K562 (cell line): ENCODE measurements around the gene FPGS. TPM values are rescaled to one million over a fixed set of nuclear protein-coding genes. Genes with fewer than 3 reads are reported as not detected.

Experiments used
- ARID2 ChIP-seq: fragments of 450-650 bp; IDR thresholded peaks from 2 replicates; pipeline ENCODE4 v1.6.1; 2017; ENCODE audit warnings: antibody characterized with exemption, mild to moderate bottlenecking
- CGGBP1 ChIP-seq: fragments of 250-450 bp; sonication (Bioruptor Pico); IDR thresholded peaks from 2 replicates; pipeline ENCODE4 v1.9.0; 2021; ENCODE audit warnings: mild to moderate bottlenecking
- CREB3L1 ChIP-seq: fragments of 450-650 bp; IDR thresholded peaks from 2 replicates; pipeline ENCODE4 v1.6.1; 2014; ENCODE audit warnings: low read depth, mild to moderate bottlenecking, moderate library complexity, borderline replicate concordance
- EHMT2 ChIP-seq: fragments of 450-650 bp; IDR thresholded peaks from 2 replicates; pipeline ENCODE4 v1.6.1; 2018; ENCODE audit warnings: antibody characterized with exemption
- HIVEP1 ChIP-seq: fragments of 250-450 bp; sonication (Bioruptor Pico); IDR thresholded peaks from 2 replicates; pipeline ENCODE4 v1.4.0; 2020; ENCODE audit warnings: mild to moderate bottlenecking
- IRF2 ChIP-seq: sonication (generic); formaldehyde crosslinking; IDR thresholded peaks from 2 replicates; pipeline ENCODE4 v1.8.1; 2022; ENCODE audit warnings: mild to moderate bottlenecking, missing genetic modification reagents
- KLF13 ChIP-seq: fragments of 450-650 bp; IDR thresholded peaks from 2 replicates; pipeline ENCODE4 v1.6.1; 2016; ENCODE audit warnings: missing genetic modification characterization, low read depth, mild to moderate bottlenecking, missing compliant biosample characterization, moderate library complexity, borderline replicate concordance
- KLF16 ChIP-seq: IDR thresholded peaks from 2 replicates; pipeline ENCODE4 v1.6.1; 2016; ENCODE audit warnings: antibody characterized with exemption
- MAFG ChIP-seq: fragments of 450-650 bp; conservative IDR thresholded peaks from 2 replicates; pipeline ENCODE4 v1.6.1; 2016; ENCODE audit warnings: missing genetic modification characterization, missing compliant biosample characterization
- MAFK ChIP-seq: IDR thresholded peaks from 2 replicates; pipeline ENCODE4 v1.6.1; 2011; ENCODE audit warnings: low read length, improper control_type of control experiment
- NBN ChIP-seq: fragments of 450-650 bp; IDR thresholded peaks from 2 replicates; pipeline ENCODE4 v1.6.1; 2016; ENCODE audit warnings: low read depth, mild to moderate bottlenecking
- NR2C1 ChIP-seq, 2 experiments: fragments of 450-650 bp; IDR thresholded peaks; 2 replicates each; pipeline ENCODE4 v1.6.1; 2017; ENCODE audit warnings: mild to moderate bottlenecking in 2 of 2, antibody characterized with exemption in 1 of 2, inconsistent platforms in 1 of 2, missing compliant biosample characterization in 1 of 2, missing genetic modification characterization in 1 of 2
- NR4A1 ChIP-seq, 2 experiments: fragments of 250-450 bp in 1 of 2; fragments of 450-650 bp in 1 of 2; sonication (Bioruptor Pico) in 1 of 2; IDR thresholded peaks; 2 replicates each; pipeline versions ENCODE4 v1.4.0 to v1.6.1; 2016 to 2020; ENCODE audit warnings: mild to moderate bottlenecking in 2 of 2, missing compliant biosample characterization in 1 of 2, missing genetic modification characterization in 1 of 2, moderate library complexity in 1 of 2
- NRF1 ChIP-seq, 2 experiments: fragments of 450-650 bp; IDR thresholded peaks in 1 of 2; conservative IDR thresholded peaks in 1 of 2; 2 replicates each; pipeline ENCODE4 v1.6.1; 2014; ENCODE audit warnings: mild to moderate bottlenecking in 2 of 2
- PYGO2 ChIP-seq: fragments of 450-650 bp; IDR thresholded peaks from 2 replicates; pipeline ENCODE4 v1.6.1; 2016; ENCODE audit warnings: mild to moderate bottlenecking, missing genetic modification characterization, moderate library complexity, missing compliant biosample characterization
- SPI1 ChIP-seq: IDR thresholded peaks from 2 replicates; pipeline ENCODE4 v1.6.1; 2011; ENCODE audit warnings: low read depth, low read length, control low read depth, borderline replicate concordance
- UBTF ChIP-seq, 2 experiments: IDR thresholded peaks; 2 replicates each; pipeline ENCODE4 v1.6.1; 2012; ENCODE audit warnings: improper control_type of control experiment in 2 of 2, low read depth in 2 of 2, low read length in 2 of 2, borderline replicate concordance in 1 of 2
- VEZF1 ChIP-seq: fragments of 200-800 bp; sonication (Bioruptor generic); IDR thresholded peaks from 2 replicates; pipeline ENCODE4 v1.6.1; 2017; ENCODE audit warnings: missing genetic modification characterization, missing compliant biosample characterization
- ZBTB43 ChIP-seq: sonication (generic); formaldehyde crosslinking; IDR thresholded peaks from 2 replicates; pipeline ENCODE4 v1.8.0; 2023; ENCODE audit warnings: mild to moderate bottlenecking, missing genetic modification reagents
- ZNF239 ChIP-seq: fragments of 250-450 bp; sonication (Bioruptor Pico); IDR thresholded peaks from 2 replicates; pipeline ENCODE4 v1.4.0; 2020; ENCODE audit warnings: mild to moderate bottlenecking
- ZNF316 ChIP-seq: fragments of 450-650 bp; IDR thresholded peaks from 2 replicates; pipeline ENCODE4 v1.6.1; 2016
- polyA plus RNA-seq, 8 experiments: library from polyadenylated mRNA; depleted of rRNA in 4 of 8; stranded (reverse) in 5 of 8; unstranded in 3 of 8; fragments of >200 nt; fragmentation: Nextera tagmentation in 2 of 8; fragmentation: Illumina TruSeq in 1 of 8; extraction: Ambion mirVana in 2 of 8; extraction: Trizol in 1 of 8; gene quantifications; 2 replicates each; pipeline versions ENCODE4 v1.2.1 to v1.2.3, GENCODE V29; 2011 to 2014; ENCODE audit warnings: inconsistent platforms in 1 of 8, missing spikeins in 1 of 8
- total RNA-seq, 7 experiments: library from RNA; depleted of rRNA in 6 of 7; stranded (reverse); fragments of >200 nt in 6 of 7; fragmentation: Illumina TruSeq in 2 of 7; extraction: Trizol in 2 of 7; gene quantifications; 2 replicates each; pipeline versions ENCODE4 v1.2.1 to v1.2.3, GENCODE V29; 2011 to 2021; ENCODE audit warnings: low replicate concordance in 1 of 7

Gene FPGS
- total and polyA plus RNA-seq, 9 of the 15 experiments (the other 6 are each of a cell fraction or from before 2014, with no cell fraction given), result 0.84 to 86.4 (median 59.2) TPM

- TF ChIP-seq CREB3L1 (peak; percentile 52; the same call in 1 of the 2 replicates), MAFG (tag) (no peak), KLF16 (no peak), IRF2 (CRISPR knock-in tag) (no peak), NR2C1 (IDR thresholded peaks at IDR 0.05) (no peak), NR2C1 (tag; IDR thresholded peaks at IDR 0.05) (no peak), VEZF1 (peak; percentile 93), NRF1 (conservative IDR thresholded peaks at IDR 0.05 in 1 of 2, IDR thresholded peaks at IDR 0.05 in 1 of 2) (peak; percentile 78 to 81), SPI1 (peak; percentile 44; the same call in 1 of the 2 replicates), UBTF (IDR thresholded peaks at IDR 0.05; ENCODE audit: borderline replicate concordance in 1 of 2, low read depth in 2 of 2, low read length in 2 of 2) (peak in 1 of 2 experiments; percentile 35; a peak in 1 of 4 replicates), ZNF316 (no peak), KLF13 (tag) (no peak), PYGO2 (tag) (no peak), NR4A1 (CRISPR knock-in tag; IDR thresholded peaks at IDR 0.05) (no peak), NR4A1 (tag; IDR thresholded peaks at IDR 0.05) (no peak), ZBTB43 (CRISPR knock-in tag) (no peak), ARID2 (no peak), HIVEP1 (CRISPR knock-in tag) (0 out of 2 replicates have a peak, but pooled peaks have one; percentile 58), EHMT2 (no peak), ZNF239 (CRISPR knock-in tag) (no peak), CGGBP1 (no peak), MAFK (no peak), NBN (no peak)
These were observed at the start of gene FPGS (continued) for GRCh38 chr9:127802576-127803443.
